SK-N-SH (cell line): ENCODE measurements around the gene IGSF3.

Source experiments
- CHD2 ChIP-seq: fragments of 150-350 bp; IDR thresholded peaks from 2 replicates; pipeline ENCODE4 v1.6.1; 2018; ENCODE audit warnings: low read length; ENCODE audit not compliant: partially characterized antibody
- CTCF ChIP-seq: fragments of 200-600 bp; sonication (generic); IDR thresholded peaks from 2 replicates; pipeline ENCODE4 v1.6.1; 2017; ENCODE audit warnings: antibody characterized with exemption, mild to moderate bottlenecking, moderate library complexity
- POLR2AphosphoS5 ChIP-seq: IDR thresholded peaks from 2 replicates; pipeline ENCODE4 v1.6.1; 2012; ENCODE audit warnings: low read depth, low read length
- RFX5 ChIP-seq: IDR thresholded peaks from 2 replicates; pipeline ENCODE4 v1.6.1; 2012; ENCODE audit warnings: mild to moderate bottlenecking, improper control_type of control experiment, low read length
- SIN3A ChIP-seq: IDR thresholded peaks from 2 replicates; pipeline ENCODE4 v1.6.1; 2012; ENCODE audit warnings: low read depth, mild to moderate bottlenecking, low read length, moderate library complexity, borderline replicate concordance
- USF1 ChIP-seq: IDR thresholded peaks from 2 replicates; pipeline ENCODE4 v1.4.0; 2012; ENCODE audit warnings: low read depth, borderline replicate concordance
- USF2 ChIP-seq: fragments of 150-350 bp; IDR thresholded peaks from 2 replicates; pipeline ENCODE4 v1.6.1; 2017; ENCODE audit warnings: antibody characterized with exemption, low read length, low read depth, borderline replicate concordance

- no peak for TF ChIP-seq RFX5
- no peak for TF ChIP-seq CHD2
- TF ChIP-seq CTCF: no peak
- no peak for TF ChIP-seq POLR2AphosphoS5
- TF ChIP-seq USF1: no peak
- TF ChIP-seq SIN3A: no peak
- no peak for TF ChIP-seq USF2
Observed at GRCh38 chr1:116716391-116716790, 48.9 kb upstream of the IGSF3 start.
